Adipocyte (in vitro differentiated cells): ENCODE results near the gene MACROD2.
A peak's percentile ranks its signal among the peaks of the same experiment; 100 is the strongest.

ENCODE experiments used
- DNase-seq: peaks from one replicate; pipeline ENCODE4 v3.0.0-alpha.2; 2015; ENCODE audit warnings: low read depth
- H3K27me3 ChIP-seq: replicated peaks from 2 replicates; pipeline ENCODE4 v1.7.0; 2013; ENCODE audit warnings: mild to moderate bottlenecking, low read length, moderate library complexity; ENCODE audit not compliant: control insufficient read depth, insufficient read depth
- H3K36me3 ChIP-seq: 2 replicates; pipeline ENCODE4 v1.7.0; 2013; ENCODE audit warnings: low read length, mild to moderate bottlenecking, moderate library complexity; ENCODE audit not compliant: control insufficient read depth, insufficient read depth, severe bottlenecking
- H3K4me1 ChIP-seq: 2 replicates; pipeline ENCODE4 v1.7.0; 2013; ENCODE audit warnings: mild to moderate bottlenecking, low read length, moderate library complexity; ENCODE audit not compliant: control insufficient read depth, insufficient read depth
- H3K4me3 ChIP-seq: 2 replicates; pipeline ENCODE4 v1.7.0; 2013; ENCODE audit warnings: mild to moderate bottlenecking, low read length, moderate library complexity
- H3K9ac ChIP-seq: 2 replicates; pipeline ENCODE4 v1.7.0; 2013; ENCODE audit warnings: mild to moderate bottlenecking, low read length, moderate library complexity
- H3K9me3 ChIP-seq: 2 replicates; pipeline ENCODE4 v1.7.0; 2013; ENCODE audit warnings: mild to moderate bottlenecking, low read length, moderate library complexity; ENCODE audit not compliant: control insufficient read depth

MACROD2 gene

GRCh38 chr20:14126856-14127255, 131.5 kb downstream of the MACROD2 start:
- no peaks in the 10 kb centered on the region for H3K27me3 ChIP-seq
- DNase-seq = no peak
- H3K36me3 ChIP-seq = no peaks in the 10 kb centered on the region
- H3K4me1 ChIP-seq = no peaks in the 10 kb centered on the region
- no peak overlapping the region for H3K4me3 ChIP-seq
- H3K9me3 ChIP-seq = no peaks in the 10 kb centered on the region
- H3K9ac ChIP-seq = no peak overlapping the region

- Histone ChIP-seq H3K4me3 (no peak overlapping the region), H3K9me3 (no peaks in the 10 kb centered on the region), H3K27me3 (no peaks in the 10 kb centered on the region), H3K36me3 (no peaks in the 10 kb centered on the region), H3K4me1 (no peaks in the 10 kb centered on the region), H3K9ac (no peak overlapping the region)
- peak; percentile 1 for DNase-seq
Observed at GRCh38 chr20:14127514-14128223, 132.4 kb downstream of the MACROD2 start.

- H3K36me3 ChIP-seq = no peaks in the 10 kb centered on the region
- H3K27me3 ChIP-seq = no peaks in the 10 kb centered on the region
- no peak overlapping the region for H3K4me3 ChIP-seq
- peaks cover 9% of the 10 kb centered on the region for H3K9me3 ChIP-seq
- no peak overlapping the region for H3K9ac ChIP-seq
- DNase-seq = no peak
- no peaks in the 10 kb centered on the region for H3K4me1 ChIP-seq
Observed at GRCh38 chr20:14134004-14134403, 138.7 kb downstream of the MACROD2 start.

- Histone ChIP-seq H3K36me3 (no peaks in the 10 kb centered on the region), H3K27me3 (no peaks in the 10 kb centered on the region), H3K9me3 (no peaks in the 10 kb centered on the region), H3K4me3 (no peak overlapping the region), H3K4me1 (peaks cover 10% of the 10 kb centered on the region), H3K9ac (no peak overlapping the region)
- peak; percentile 76 for DNase-seq
Observed at GRCh38 chr20:14142171-14142570, 146.9 kb downstream of the MACROD2 start.

GRCh38 chr20:14142964-14143627, 147.8 kb downstream of the MACROD2 start:
- Histone ChIP-seq H3K36me3 (no peaks in the 10 kb centered on the region), H3K9ac (no peak overlapping the region), H3K9me3 (no peaks in the 10 kb centered on the region), H3K4me1 (peaks cover 10% of the 10 kb centered on the region), H3K4me3 (no peak overlapping the region), H3K27me3 (no peaks in the 10 kb centered on the region)
- peak; percentile 75 for DNase-seq

- peak; percentile 17 for DNase-seq
- Histone ChIP-seq H3K36me3 (no peaks in the 10 kb centered on the region), H3K4me3 (no peak overlapping the region), H3K9ac (no peak overlapping the region), H3K27me3 (no peaks in the 10 kb centered on the region), H3K4me1 (peaks cover 7% of the 10 kb centered on the region), H3K9me3 (no peaks in the 10 kb centered on the region)
Observed at GRCh38 chr20:14148042-14148441, 152.7 kb downstream of the MACROD2 start.

- DNase-seq = no peak
- Histone ChIP-seq H3K4me1 (no peaks in the 10 kb centered on the region), H3K36me3 (no peaks in the 10 kb centered on the region), H3K27me3 (no peaks in the 10 kb centered on the region), H3K9ac (no peak overlapping the region), H3K4me3 (no peak overlapping the region), H3K9me3 (no peaks in the 10 kb centered on the region)
Observed at GRCh38 chr20:14155361-14155760, 160.0 kb downstream of the MACROD2 start.

- Histone ChIP-seq H3K4me1 (no peaks in the 10 kb centered on the region), H3K9me3 (peaks cover 18% of the 10 kb centered on the region), H3K27me3 (no peaks in the 10 kb centered on the region), H3K36me3 (no peaks in the 10 kb centered on the region), H3K9ac (no peak overlapping the region), H3K4me3 (no peak overlapping the region)
- no peak for DNase-seq
Observed at GRCh38 chr20:14178528-14178927, 183.2 kb downstream of the MACROD2 start.

GRCh38 chr20:14178952-14179351, 183.6 kb downstream of the MACROD2 start:
- Histone ChIP-seq H3K9me3 (peaks cover 16% of the 10 kb centered on the region), H3K27me3 (no peaks in the 10 kb centered on the region), H3K4me3 (no peak overlapping the region), H3K4me1 (no peaks in the 10 kb centered on the region), H3K9ac (no peak overlapping the region), H3K36me3 (no peaks in the 10 kb centered on the region)
- DNase-seq = no peak

GRCh38 chr20:14189794-14190402, 194.6 kb downstream of the MACROD2 start:
- no peaks in the 10 kb centered on the region for H3K27me3 ChIP-seq
- peak; percentile 79 for DNase-seq
- H3K4me3 ChIP-seq = no peak overlapping the region
- H3K4me1 ChIP-seq = peaks cover 8% of the 10 kb centered on the region
- H3K36me3 ChIP-seq = no peaks in the 10 kb centered on the region
- no peak overlapping the region for H3K9ac ChIP-seq
- no peaks in the 10 kb centered on the region for H3K9me3 ChIP-seq

- DNase-seq = no peak
- H3K4me3 ChIP-seq = no peak overlapping the region
- H3K27me3 ChIP-seq = no peaks in the 10 kb centered on the region
Observed at GRCh38 chr20:14191559-14191958, 196.2 kb downstream of the MACROD2 start.

More at GRCh38 chr20:14191559-14191958, 196.2 kb downstream of the MACROD2 start:
- H3K4me1 ChIP-seq = peaks cover 16% of the 10 kb centered on the region
- no peak overlapping the region for H3K9ac ChIP-seq
- no peaks in the 10 kb centered on the region for H3K9me3 ChIP-seq
- H3K36me3 ChIP-seq = no peaks in the 10 kb centered on the region
